ENCODE measurements around the gene SOBP. TPM values are rescaled to one million over a fixed set of nuclear protein-coding genes. Genes with fewer than 3 reads are reported as not detected.

SOBP gene
- total RNA-seq, 2 donors from 2014 or later, result 1.5 to 1.9 TPM

DNA sequence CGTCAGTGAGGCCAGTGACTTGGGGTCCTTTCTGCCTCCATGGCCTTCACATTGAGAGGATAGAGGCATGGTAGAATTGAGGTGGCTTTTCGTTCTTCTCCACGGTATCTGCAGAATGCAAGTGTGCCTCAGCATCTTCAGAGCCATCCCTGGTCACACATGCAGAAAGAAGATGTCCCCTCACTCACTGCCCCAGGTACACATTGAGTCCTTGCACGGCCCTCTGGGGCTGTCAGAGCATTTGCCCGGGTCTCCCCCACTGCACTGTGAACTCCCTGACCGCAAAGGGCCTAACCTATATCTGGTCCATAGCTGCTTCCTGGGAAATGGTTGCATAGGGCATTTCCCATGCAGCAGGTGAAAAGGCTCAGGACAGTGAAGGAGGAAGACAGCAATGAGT is 218.5 kb downstream of the SOBP start:
- WGBS, 2 experiments (ENCODE audit: insufficient coverage in 1 of 2, insufficient read length in 1 of 2), result 90 to 100% methylated on average over 2 to 6 of the region's 6 CpGs
- peak; percentile 28 for DNase-seq
- Mint-ChIP-seq H3K36me3 (ENCODE audit: low read depth) (no peaks in the 10 kb centered on the region), H3K4me3 (no peak overlapping the region), H3K27ac (no peak overlapping the region), H3K4me1 (peaks cover 5% of the 10 kb centered on the region), H3K27me3 (ENCODE audit: insufficient read depth) (peaks cover 90% of the 10 kb centered on the region), H3K9me3 (no peaks in the 10 kb centered on the region)
- Histone ChIP-seq H3K4me3 (ENCODE audit: low read length) (no peak overlapping the region), H3K27me3 (ENCODE audit: control insufficient read depth, insufficient read depth, low read length, poor library complexity, severe bottlenecking) (peaks cover 94% of the 10 kb centered on the region), H3K9me3 (ENCODE audit: control insufficient read depth, low read length) (no peaks in the 10 kb centered on the region), H3K9ac (ENCODE audit: extremely low read depth, low read length, poor library complexity, severe bottlenecking) (no peak overlapping the region), H3K4me1 (ENCODE audit: control insufficient read depth, insufficient read depth, low read length) (no peaks in the 10 kb centered on the region), H3K36me3 (ENCODE audit: control insufficient read depth, insufficient read depth, low read length) (no peaks in the 10 kb centered on the region), H3K27ac (ENCODE audit: low read depth, low read length) (no peak overlapping the region)
- TF ChIP-seq, protein P1, sequence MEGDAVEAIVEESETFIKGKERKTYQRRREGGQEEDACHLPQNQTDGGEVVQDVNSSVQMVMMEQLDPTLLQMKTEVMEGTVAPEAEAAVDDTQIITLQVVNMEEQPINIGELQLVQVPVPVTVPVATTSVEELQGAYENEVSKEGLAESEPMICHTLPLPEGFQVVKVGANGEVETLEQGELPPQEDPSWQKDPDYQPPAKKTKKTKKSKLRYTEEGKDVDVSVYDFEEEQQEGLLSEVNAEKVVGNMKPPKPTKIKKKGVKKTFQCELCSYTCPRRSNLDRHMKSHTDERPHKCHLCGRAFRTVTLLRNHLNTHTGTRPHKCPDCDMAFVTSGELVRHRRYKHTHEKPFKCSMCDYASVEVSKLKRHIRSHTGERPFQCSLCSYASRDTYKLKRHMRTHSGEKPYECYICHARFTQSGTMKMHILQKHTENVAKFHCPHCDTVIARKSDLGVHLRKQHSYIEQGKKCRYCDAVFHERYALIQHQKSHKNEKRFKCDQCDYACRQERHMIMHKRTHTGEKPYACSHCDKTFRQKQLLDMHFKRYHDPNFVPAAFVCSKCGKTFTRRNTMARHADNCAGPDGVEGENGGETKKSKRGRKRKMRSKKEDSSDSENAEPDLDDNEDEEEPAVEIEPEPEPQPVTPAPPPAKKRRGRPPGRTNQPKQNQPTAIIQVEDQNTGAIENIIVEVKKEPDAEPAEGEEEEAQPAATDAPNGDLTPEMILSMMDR (conservative IDR thresholded peaks at IDR 0.05), result no peak

DNA sequence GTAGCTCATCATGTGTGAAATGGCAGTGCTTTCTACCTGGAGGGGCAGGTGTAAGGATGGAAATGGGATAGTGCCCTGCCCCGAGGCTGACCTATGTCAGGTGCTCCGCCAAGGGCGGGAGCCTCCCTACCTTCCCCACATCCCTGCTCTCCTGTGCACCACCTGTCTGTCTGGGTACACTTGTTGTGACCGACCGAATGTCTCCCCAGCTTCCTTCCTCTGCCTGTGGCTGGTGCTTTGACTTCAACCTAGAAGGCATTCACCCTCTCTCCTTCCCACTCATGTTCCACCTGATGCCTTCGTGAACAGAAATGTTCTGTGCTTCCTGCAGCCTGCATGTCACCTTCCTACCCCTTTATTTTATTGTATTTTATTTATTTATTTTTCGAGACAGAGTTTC is 219.4 kb downstream of the SOBP start:
- Histone ChIP-seq H3K4me3 (ENCODE audit: low read length) (no peak overlapping the region), H3K27me3 (ENCODE audit: control insufficient read depth, insufficient read depth, low read length, poor library complexity, severe bottlenecking) (peaks cover 94% of the 10 kb centered on the region), H3K9ac (ENCODE audit: extremely low read depth, low read length, poor library complexity, severe bottlenecking) (no peak overlapping the region), H3K27ac (ENCODE audit: low read depth, low read length) (no peak overlapping the region), H3K9me3 (ENCODE audit: control insufficient read depth, low read length) (no peaks in the 10 kb centered on the region), H3K4me1 (ENCODE audit: control insufficient read depth, insufficient read depth, low read length) (no peaks in the 10 kb centered on the region), H3K36me3 (ENCODE audit: control insufficient read depth, insufficient read depth, low read length) (no peaks in the 10 kb centered on the region)
- H3K4me1 Mint-ChIP-seq, result peaks cover 5% of the 10 kb centered on the region
- H3K27ac Mint-ChIP-seq, result no peak overlapping the region
- TF ChIP-seq, protein P1 (conservative IDR thresholded peaks at IDR 0.05), result no peak
- no peak overlapping the region for H3K4me3 Mint-ChIP-seq
- peaks cover 90% of the 10 kb centered on the region for H3K27me3 Mint-ChIP-seq (ENCODE audit: insufficient read depth)
- no peaks in the 10 kb centered on the region for H3K36me3 Mint-ChIP-seq (ENCODE audit: low read depth)
- H3K9me3 Mint-ChIP-seq, result no peaks in the 10 kb centered on the region
- DNase-seq, result peak; percentile 6
- WGBS, 2 experiments (ENCODE audit: insufficient coverage in 1 of 2, insufficient read length in 1 of 2), result 88 to 91% methylated on average over 6 to 7 of the region's 7 CpGs

Other genes with a start within 250 kb of the SOBP start
- 10 to 100 TPM in 1 of 2 donors, 1 to 10 TPM in 1; 8.2 to 13.7 TPM for gene PDSS2, start 30.6 kb upstream of the SOBP start, total RNA-seq

Data from endodermal cell (in vitro differentiated cells).